Spleen (tissue), 7 donors: ENCODE data around the gene AP1M1.

Experiments used
- POLR2A ChIP-seq, 3 donors: fragments of 450-650 bp; IDR thresholded peaks; one replicate each; pipeline ENCODE4 v1.5.1; 2017; ENCODE audit warnings: antibody characterized with exemption in 3 of 3, mild to moderate bottlenecking in 1 of 3
- POLR2AphosphoS5 ChIP-seq, 3 donors: sonication (generic); formaldehyde crosslinking; IDR thresholded peaks; one replicate each; pipeline ENCODE4 v1.5.1; 2017; ENCODE audit warnings: antibody characterized with exemption in 3 of 3
- TF ChIP-seq, protein P1 (sequence below), 11 experiments: fragments of 200-600 bp in 7 of 11; fragments of 450-650 bp in 4 of 11; sonication (generic) in 4 of 11; IDR thresholded peaks in 8 of 11; conservative IDR thresholded peaks in 3 of 11; 1 replicate in 7 of 11; 2 replicates in 4 of 11; pipeline versions ENCODE4 v1.4.0 to v1.8.0; 2016 to 2021; ENCODE audit warnings: antibody characterized with exemption in 11 of 11, inconsistent platforms in 4 of 11, mild to moderate bottlenecking in 1 of 11
- donor health status: DM: no; HTN: no; CAD: no; lungs with moderate emphysema.
- donor health status: DM: no; HTN: no; CAD: no.
- donor health status: DM: no; HTN: no; CAD: no.

DNA sequence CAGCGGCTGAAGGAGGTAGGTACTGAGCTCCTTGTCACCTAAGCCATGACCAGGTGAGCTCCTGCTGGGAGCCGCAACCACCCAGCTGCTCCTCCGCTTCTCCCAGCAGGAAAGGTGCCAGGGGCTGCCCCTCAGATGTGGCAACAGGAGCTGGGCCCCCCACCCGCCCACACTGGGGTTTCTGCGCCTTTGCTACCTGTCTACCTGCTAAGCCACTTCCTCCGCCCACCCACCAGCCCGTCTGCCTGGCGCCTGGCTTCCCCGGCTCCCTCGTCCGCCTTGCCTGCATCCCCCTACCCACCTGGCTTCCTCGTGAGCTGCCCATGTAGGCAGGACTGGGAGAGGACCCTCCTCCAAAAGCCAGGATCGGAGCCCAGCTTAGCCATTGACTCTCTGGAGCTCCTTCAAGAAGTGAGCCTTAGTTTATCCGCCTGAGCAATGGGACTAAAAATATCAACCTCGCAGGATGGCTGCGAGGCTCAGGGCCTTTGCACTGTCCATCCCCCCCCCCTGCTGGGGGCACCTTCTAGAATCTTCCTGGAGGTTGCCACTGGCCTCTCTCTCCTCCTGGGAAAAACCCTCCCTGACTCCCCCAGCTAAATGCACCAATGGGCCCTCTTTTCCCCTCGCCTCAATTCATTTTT, 71.1 kb downstream of the AP1M1 start:
- TF ChIP-seq POLR2A (IDR thresholded peaks at IDR 0.05): no peak
- TF ChIP-seq, protein P1, sequence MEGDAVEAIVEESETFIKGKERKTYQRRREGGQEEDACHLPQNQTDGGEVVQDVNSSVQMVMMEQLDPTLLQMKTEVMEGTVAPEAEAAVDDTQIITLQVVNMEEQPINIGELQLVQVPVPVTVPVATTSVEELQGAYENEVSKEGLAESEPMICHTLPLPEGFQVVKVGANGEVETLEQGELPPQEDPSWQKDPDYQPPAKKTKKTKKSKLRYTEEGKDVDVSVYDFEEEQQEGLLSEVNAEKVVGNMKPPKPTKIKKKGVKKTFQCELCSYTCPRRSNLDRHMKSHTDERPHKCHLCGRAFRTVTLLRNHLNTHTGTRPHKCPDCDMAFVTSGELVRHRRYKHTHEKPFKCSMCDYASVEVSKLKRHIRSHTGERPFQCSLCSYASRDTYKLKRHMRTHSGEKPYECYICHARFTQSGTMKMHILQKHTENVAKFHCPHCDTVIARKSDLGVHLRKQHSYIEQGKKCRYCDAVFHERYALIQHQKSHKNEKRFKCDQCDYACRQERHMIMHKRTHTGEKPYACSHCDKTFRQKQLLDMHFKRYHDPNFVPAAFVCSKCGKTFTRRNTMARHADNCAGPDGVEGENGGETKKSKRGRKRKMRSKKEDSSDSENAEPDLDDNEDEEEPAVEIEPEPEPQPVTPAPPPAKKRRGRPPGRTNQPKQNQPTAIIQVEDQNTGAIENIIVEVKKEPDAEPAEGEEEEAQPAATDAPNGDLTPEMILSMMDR (IDR thresholded peaks at IDR 0.05 in 8 of 11, conservative IDR thresholded peaks at IDR 0.05 in 3 of 11): no peak
- TF ChIP-seq POLR2AphosphoS5 (IDR thresholded peaks at IDR 0.05): no peak
